ENCODE data around the gene FGD4.
A peak's percentile ranks its signal among the peaks of the same experiment; 100 is the strongest.

FGD4 gene

GRCh38 chr12:32512379-32512778 is 113.0 kb downstream of the FGD4 start:
- TF ChIP-seq CTCF (IDR thresholded peaks at IDR 0.05; ENCODE audit: control insufficient read depth, extremely low read depth, insufficient read depth), result no peak
- no peak overlapping the region for H3K4me3 ChIP-seq (ENCODE audit: low read depth, low read length)
- DNase-seq (ENCODE audit: low read depth), result no peak

GRCh38 chr12:32512910-32513309 is 113.6 kb downstream of the FGD4 start:
- TF ChIP-seq CTCF (IDR thresholded peaks at IDR 0.05; ENCODE audit: control insufficient read depth, extremely low read depth, insufficient read depth), result no peak
- DNase-seq (ENCODE audit: low read depth), result no peak
- no peak overlapping the region for H3K4me3 ChIP-seq (ENCODE audit: low read depth, low read length)

- no peak for TF ChIP-seq CTCF (IDR thresholded peaks at IDR 0.05; ENCODE audit: control insufficient read depth, extremely low read depth, insufficient read depth)
These were observed 115.9 kb downstream of the FGD4 start for GRCh38 chr12:32515137-32515873.

GRCh38 chr12:32516230-32516629 is 116.9 kb downstream of the FGD4 start:
- TF ChIP-seq CTCF (IDR thresholded peaks at IDR 0.05; ENCODE audit: control insufficient read depth, extremely low read depth, insufficient read depth), result no peak
- no peak overlapping the region for H3K4me3 ChIP-seq (ENCODE audit: low read depth, low read length)
- no peak for DNase-seq (ENCODE audit: low read depth)

More at GRCh38 chr12:32515137-32515873, 115.9 kb downstream of the FGD4 start:
- H3K4me3 ChIP-seq (ENCODE audit: low read depth, low read length), result no peak overlapping the region
- DNase-seq (ENCODE audit: low read depth), result peak; percentile 6

GRCh38 chr12:32517966-32518365 is 118.6 kb downstream of the FGD4 start:
- no peak overlapping the region for H3K4me3 ChIP-seq (ENCODE audit: low read depth, low read length)
- TF ChIP-seq CTCF (IDR thresholded peaks at IDR 0.05; ENCODE audit: control insufficient read depth, extremely low read depth, insufficient read depth), result no peak
- no peak for DNase-seq (ENCODE audit: low read depth)

- no peak for DNase-seq (ENCODE audit: low read depth)
- H3K4me3 ChIP-seq (ENCODE audit: low read depth, low read length), result no peak overlapping the region
- TF ChIP-seq CTCF (IDR thresholded peaks at IDR 0.05; ENCODE audit: control insufficient read depth, extremely low read depth, insufficient read depth), result no peak
These were observed 119.7 kb downstream of the FGD4 start for GRCh38 chr12:32519047-32519446.
